WTC11 (cell line): Measurements from ENCODE around the gene RIBC1. TPM values are rescaled to one million over a fixed set of nuclear protein-coding genes. Genes with fewer than 3 reads are reported as not detected.

Experiments used
- ATAC-seq: fragments of 200-7000 bp; cut with Tn5 transposase; 2 replicates; pipeline ENCODE4 v1.10.0; 2021; ENCODE audit warnings: mild to moderate bottlenecking, moderate library complexity
- CTCF ChIA-PET: fragments of 300-600 bp; sonication (Branson Sonifier 250); formaldehyde crosslinking; loops from one replicate; lab custom pipeline; 2021; ENCODE audit warnings: antibody characterized with exemption; lab: Charles Lee
- POLR2A ChIA-PET: fragments of 350-600 bp; sonication (Branson Sonifier 250); formaldehyde crosslinking; loops from one replicate; lab custom pipeline; 2021; ENCODE audit warnings: antibody characterized with exemption; lab: Charles Lee
- DNase-seq: peaks from one replicate; pipeline ENCODE4 v3.0.0; 2021; ENCODE audit warnings: low spot score
- H3K27ac Mint-ChIP-seq: 2 replicates; pipeline ENCODE4 v1.8.0; 2021; ENCODE audit warnings: mixed read lengths
- H3K27me3 Mint-ChIP-seq: 2 replicates; pipeline ENCODE4 v1.8.0; 2021; ENCODE audit warnings: low read depth, mild to moderate bottlenecking, moderate library complexity, mixed read lengths
- H3K36me3 Mint-ChIP-seq: 2 replicates; pipeline ENCODE4 v1.8.0; 2021; ENCODE audit warnings: mixed read lengths
- H3K4me1 Mint-ChIP-seq: 2 replicates; pipeline ENCODE4 v1.8.0; 2022; ENCODE audit warnings: mixed read lengths
- H3K4me3 Mint-ChIP-seq: 2 replicates; pipeline ENCODE4 v1.8.0; 2021; ENCODE audit warnings: mild to moderate bottlenecking, moderate library complexity, mixed read lengths
- H3K9me3 Mint-ChIP-seq: 2 replicates; pipeline ENCODE4 v1.8.0; 2021; ENCODE audit warnings: mixed read lengths
- ARID4B ChIP-seq: sonication (generic); formaldehyde crosslinking; IDR thresholded peaks from 2 replicates; pipeline ENCODE4 v1.8.0; 2023; ENCODE audit warnings: missing genetic modification reagents, mild to moderate bottlenecking, borderline replicate concordance
- FOXP1 ChIP-seq: sonication (generic); formaldehyde crosslinking; IDR thresholded peaks from 2 replicates; pipeline ENCODE4 v1.8.0; 2022; ENCODE audit warnings: missing genetic modification reagents, mild to moderate bottlenecking, moderate library complexity, borderline replicate concordance
- HMGA2 ChIP-seq: fragments of 250-450 bp; sonication (Bioruptor Pico); IDR thresholded peaks from 2 replicates; pipeline ENCODE4 v1.4.0; 2021; ENCODE audit warnings: mild to moderate bottlenecking, moderate library complexity
- HMGXB4 ChIP-seq: sonication (generic); formaldehyde crosslinking; IDR thresholded peaks from 2 replicates; pipeline ENCODE4 v1.8.1; 2023; ENCODE audit warnings: mild to moderate bottlenecking, moderate library complexity, missing genetic modification reagents
- MAX ChIP-seq: sonication (generic); formaldehyde crosslinking; IDR thresholded peaks from 2 replicates; pipeline ENCODE4 v1.8.0; 2022; ENCODE audit warnings: mild to moderate bottlenecking, missing genetic modification reagents
- MXD4 ChIP-seq: fragments of 250-450 bp; sonication (Bioruptor Pico); IDR thresholded peaks from 2 replicates; pipeline ENCODE4 v1.8.0; 2021; ENCODE audit warnings: mild to moderate bottlenecking, moderate library complexity, borderline replicate concordance
- NFATC4 ChIP-seq: fragments of 250-450 bp; sonication (Bioruptor Pico); IDR thresholded peaks from 2 replicates; pipeline ENCODE4 v1.9.0; 2021; ENCODE audit warnings: mild to moderate bottlenecking
- NFYB ChIP-seq: sonication (generic); formaldehyde crosslinking; conservative IDR thresholded peaks from 2 replicates; pipeline ENCODE4 v1.8.0; 2022; ENCODE audit warnings: low read depth, missing genetic modification reagents
- SP1 ChIP-seq: sonication (generic); formaldehyde crosslinking; conservative IDR thresholded peaks from 2 replicates; pipeline ENCODE4 v1.8.1; 2022; ENCODE audit warnings: missing genetic modification reagents
- total RNA-seq: library from RNA; stranded (reverse); gene quantifications from 3 replicates; pipeline ENCODE4 v1.2.3, GENCODE V29; 2021
- TF ChIP-seq, protein P1 (sequence below): fragments of 250-450 bp; sonication (Bioruptor Pico); IDR thresholded peaks from 2 replicates; pipeline ENCODE4 v1.9.0; 2021; ENCODE audit warnings: mild to moderate bottlenecking

RIBC1 gene
- total RNA-seq, 1 experiment from 2014 or later = 1.1 TPM

- no peak overlapping the region for H3K27ac Mint-ChIP-seq
- no peak overlapping the region for H3K4me3 Mint-ChIP-seq
- CTCF ChIA-PET = no interaction called here
- DNase-seq (no peak), ATAC-seq (no peak)
- POLR2A ChIA-PET = no interaction called here
- no peak for TF ChIP-seq NFATC4
- H3K36me3 Mint-ChIP-seq = peaks cover 8% of the 10 kb centered on the region; the same call in 1 of the 2 replicates
- no peaks in the 10 kb centered on the region for H3K27me3 Mint-ChIP-seq
- no peaks in the 10 kb centered on the region for H3K9me3 Mint-ChIP-seq
- H3K4me1 Mint-ChIP-seq = peaks cover 3% of the 10 kb centered on the region
Observed at GRCh38 chrX:53429755-53430154, 7.1 kb downstream of the RIBC1 start.

DNA sequence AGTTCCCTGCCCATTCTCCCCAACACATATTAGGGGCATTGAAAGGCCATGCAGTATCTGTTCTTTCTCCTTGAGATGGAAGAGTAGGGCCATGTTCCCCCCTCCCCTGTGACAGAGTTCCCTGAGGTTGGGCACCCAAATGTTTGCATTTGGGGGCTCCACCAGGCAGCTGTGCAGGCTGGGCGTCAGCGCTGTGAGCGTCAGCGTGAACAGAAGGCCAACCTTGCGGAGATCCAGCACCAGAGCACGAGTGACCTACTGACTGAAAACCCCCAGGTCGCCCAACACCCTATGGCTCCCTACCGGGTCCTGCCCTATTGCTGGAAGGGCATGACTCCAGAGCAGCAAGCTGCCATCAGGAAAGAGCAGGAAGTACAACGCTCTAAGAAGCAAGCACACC, 7.6 kb downstream of the RIBC1 start:
- Mint-ChIP-seq H3K36me3 (peaks cover 8% of the 10 kb centered on the region; the same call in 1 of the 2 replicates), H3K4me1 (peaks cover 5% of the 10 kb centered on the region), H3K27ac (no peak overlapping the region), H3K4me3 (no peak overlapping the region), H3K27me3 (no peaks in the 10 kb centered on the region), H3K9me3 (no peaks in the 10 kb centered on the region)
- no peak for ATAC-seq
- DNase-seq = no peak
- TF ChIP-seq NFYB (CRISPR knock-in tag) = no peak
- no peak for TF ChIP-seq MXD4 (CRISPR knock-in tag)
- POLR2A ChIA-PET = no interaction called here
- CTCF ChIA-PET = no interaction called here

DNA sequence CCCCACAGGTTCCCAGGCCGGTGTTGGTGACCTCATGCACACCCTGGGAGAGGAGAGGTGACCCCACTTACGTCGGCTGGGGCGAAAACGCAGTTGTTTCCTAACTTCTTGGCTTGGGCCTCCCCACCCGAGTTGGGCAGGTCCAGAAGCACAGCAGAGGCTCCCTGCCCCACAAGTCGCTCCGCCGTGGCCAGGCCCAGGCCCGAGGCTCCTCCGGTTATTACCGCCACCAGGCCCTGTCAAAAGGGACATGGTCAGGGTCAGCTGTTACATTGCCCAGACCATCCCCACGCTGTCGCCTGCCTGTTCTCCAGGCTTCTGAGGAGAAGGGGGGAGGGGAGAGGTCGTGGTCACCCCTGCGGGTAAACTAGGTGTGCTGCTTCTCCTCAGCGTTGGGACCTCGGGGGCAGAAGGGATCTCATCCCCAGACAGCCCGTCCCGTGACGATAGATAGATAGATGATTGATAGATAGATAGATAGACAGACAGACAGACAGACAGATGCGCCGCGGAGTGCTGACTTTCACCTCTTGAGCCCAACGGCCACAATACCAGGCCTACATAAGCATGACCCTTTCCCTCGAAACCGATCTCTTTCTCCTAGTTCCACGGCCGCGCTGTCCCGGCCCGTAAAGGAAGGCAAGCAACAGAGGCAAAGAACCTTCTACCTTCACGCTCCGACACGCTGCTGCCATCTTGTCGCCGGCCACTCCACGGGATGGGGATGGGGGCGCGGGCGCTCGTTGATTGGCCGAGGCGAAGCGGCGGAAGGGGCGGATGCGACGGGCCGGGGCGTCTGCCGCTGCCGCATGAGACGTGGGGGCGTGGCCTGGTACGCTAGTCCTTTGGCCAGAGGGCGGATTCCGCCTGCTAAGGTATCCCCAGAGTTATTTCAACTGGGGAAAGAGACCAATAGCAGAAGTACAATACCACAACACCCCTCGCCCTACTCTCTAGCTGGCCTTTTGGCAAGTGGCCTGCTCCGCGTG, 11.3 kb downstream of the RIBC1 start, which contains the start of gene HSD17B10:
Gene HSD17B10 (minus strand): TSS at position 720 of the 989 bp plus-strand sequence. CDS start 25 bp downstream, at position 695.
- peak; percentile 77 for TF ChIP-seq SP1
- no peak for TF ChIP-seq HMGA2 (CRISPR knock-in tag)
- peak; percentile 50; the same call in 1 of the 2 replicates for TF ChIP-seq FOXP1
- TF ChIP-seq NFYB (CRISPR knock-in tag) = peak; percentile 63
- 0 out of 2 replicates have a peak, but pooled peaks have one; percentile 25 for TF ChIP-seq ARID4B
- TF ChIP-seq, protein P1, sequence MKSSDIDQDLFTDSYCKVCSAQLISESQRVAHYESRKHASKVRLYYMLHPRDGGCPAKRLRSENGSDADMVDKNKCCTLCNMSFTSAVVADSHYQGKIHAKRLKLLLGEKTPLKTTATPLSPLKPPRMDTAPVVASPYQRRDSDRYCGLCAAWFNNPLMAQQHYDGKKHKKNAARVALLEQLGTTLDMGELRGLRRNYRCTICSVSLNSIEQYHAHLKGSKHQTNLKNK (CRISPR knock-in tag) = no peak
- TF ChIP-seq MAX (CRISPR knock-in tag) = 0 out of 2 replicates have a peak, but pooled peaks have one; percentile 24
- TF ChIP-seq HMGXB4 (CRISPR knock-in tag) = 0 out of 2 replicates have a peak, but pooled peaks have one; percentile 46
- peak within 1 kb of the TSS; percentile 98 for H3K4me3 Mint-ChIP-seq
- peak within 1 kb of the TSS; percentile 95 for H3K27ac Mint-ChIP-seq
- POLR2A ChIA-PET = no interaction called here
- H3K27me3 Mint-ChIP-seq = peaks cover 9% of the 10 kb centered on the region; the same call in 1 of the 2 replicates
- no peaks in the 10 kb centered on the region for H3K9me3 Mint-ChIP-seq
- CTCF ChIA-PET = interaction anchor here (1.3 to 3.7 kb wide), 4 partner anchors 12 to 121 kb away, joined by 3 to 28 read pairs (median 9); no protein-coding TSS in a partner anchor
- H3K36me3 Mint-ChIP-seq = peaks cover 8% of the 10 kb centered on the region; the same call in 1 of the 2 replicates
- H3K4me1 Mint-ChIP-seq = peaks cover 5% of the 10 kb centered on the region
- ATAC-seq (peak; percentile 96), DNase-seq (peak; percentile 90)
